Nucleus accumbens (tissue), 56 donors: Measurements from ENCODE around the gene LBR.

Experiments used
- DNase-seq, 56 donors: peaks; one replicate each; lab custom pipeline; 2025; lab: John Stamatoyannopoulos, UW

The LBR gene

GRCh38 chr1:225446981-225447615, 19.3 kb upstream of the LBR start:
- no peak for DNase-seq

- peak in 1 of 56 donors; percentile 13 for DNase-seq
Observed at GRCh38 chr1:225446595-225446960, 18.7 kb upstream of the LBR start.

DNA sequence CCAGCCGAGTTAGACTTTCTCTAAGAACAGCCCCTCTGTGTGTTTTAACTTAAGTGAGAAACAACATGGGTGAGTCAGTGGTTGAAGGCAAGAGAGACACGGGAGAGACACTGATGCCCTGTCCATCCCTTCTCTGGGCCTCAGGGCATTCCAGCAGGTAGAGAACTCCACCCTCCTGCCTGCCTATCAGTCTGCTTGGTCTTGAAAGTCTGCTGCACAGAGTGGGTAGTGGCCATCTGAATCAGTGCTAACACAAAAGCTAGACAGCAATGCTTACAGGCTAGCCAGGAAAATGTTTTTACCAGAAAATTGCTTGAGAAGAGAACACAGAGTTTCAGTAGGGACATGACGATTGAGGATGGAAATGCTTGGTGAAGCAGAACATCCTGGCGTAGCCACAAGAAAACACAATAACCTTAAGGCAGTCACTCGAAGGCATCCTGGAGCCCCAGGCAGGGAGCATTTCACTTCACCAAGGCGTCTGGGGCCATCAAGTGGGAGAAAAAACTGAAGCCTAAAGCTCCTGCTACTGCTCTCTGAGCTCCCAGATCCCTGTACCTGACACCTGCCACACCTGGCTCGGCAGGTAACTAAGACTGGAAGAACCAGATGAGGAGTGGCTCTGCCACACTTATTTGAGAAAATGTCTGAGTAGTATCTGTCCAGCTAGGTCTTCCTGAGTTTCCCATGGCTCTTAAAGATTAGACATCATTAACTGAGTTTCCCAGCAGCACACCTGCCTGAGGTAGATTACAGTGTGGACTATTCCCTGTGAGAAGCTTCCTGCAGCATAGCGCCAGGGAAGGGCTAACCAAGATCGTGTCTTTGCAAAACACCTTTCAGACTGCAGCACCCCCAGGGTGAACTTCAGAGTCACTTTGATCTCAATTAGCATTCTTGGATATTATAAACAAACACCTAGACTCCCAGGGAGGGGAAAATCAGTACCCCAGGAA, 18.1 kb upstream of the LBR start:
- no peak for DNase-seq

GRCh38 chr1:225442123-225442505, 14.3 kb upstream of the LBR start:
- no peak for DNase-seq

GRCh38 chr1:225441314-225442122, 13.7 kb upstream of the LBR start:
- no peak for DNase-seq

DNA sequence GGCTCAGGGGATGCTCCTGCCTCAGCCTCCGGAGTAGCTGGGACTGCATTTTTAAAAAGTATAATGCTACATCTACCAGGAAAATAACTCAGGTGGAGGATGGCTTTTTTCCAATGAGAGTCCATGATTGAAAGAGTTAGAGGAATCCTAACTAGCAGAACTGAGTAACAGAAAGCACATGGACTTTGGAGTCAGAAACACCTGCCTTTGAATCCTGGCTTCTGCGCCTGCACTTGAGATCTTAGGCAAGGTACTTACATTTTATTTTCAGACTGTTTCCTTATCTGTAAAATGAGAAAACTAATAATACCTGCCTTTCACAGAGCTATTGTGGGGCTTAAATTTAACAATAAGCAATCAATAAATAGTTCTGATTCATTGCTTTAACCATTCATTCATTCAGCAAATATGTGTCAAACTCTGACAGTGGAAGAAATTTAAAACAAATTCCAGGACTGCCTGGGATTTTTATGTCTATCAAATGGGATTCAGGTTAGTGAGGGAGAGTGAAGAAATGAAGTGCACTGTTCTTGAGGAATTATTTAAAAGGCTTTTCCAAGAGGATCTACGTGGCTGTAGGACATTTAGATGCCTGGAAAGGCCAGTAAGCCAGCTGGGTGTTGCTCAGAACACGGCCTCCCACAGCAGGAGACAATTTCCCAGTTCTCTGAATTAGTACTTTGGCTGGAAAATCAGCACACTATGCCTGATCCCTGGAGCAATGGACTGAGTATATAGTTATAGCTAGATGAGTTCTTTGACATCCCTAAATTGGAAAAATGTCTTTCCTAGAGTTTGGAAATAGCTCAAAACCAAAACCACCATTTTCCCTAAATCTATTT, 12.8 kb upstream of the LBR start:
- no peak for DNase-seq

DNA sequence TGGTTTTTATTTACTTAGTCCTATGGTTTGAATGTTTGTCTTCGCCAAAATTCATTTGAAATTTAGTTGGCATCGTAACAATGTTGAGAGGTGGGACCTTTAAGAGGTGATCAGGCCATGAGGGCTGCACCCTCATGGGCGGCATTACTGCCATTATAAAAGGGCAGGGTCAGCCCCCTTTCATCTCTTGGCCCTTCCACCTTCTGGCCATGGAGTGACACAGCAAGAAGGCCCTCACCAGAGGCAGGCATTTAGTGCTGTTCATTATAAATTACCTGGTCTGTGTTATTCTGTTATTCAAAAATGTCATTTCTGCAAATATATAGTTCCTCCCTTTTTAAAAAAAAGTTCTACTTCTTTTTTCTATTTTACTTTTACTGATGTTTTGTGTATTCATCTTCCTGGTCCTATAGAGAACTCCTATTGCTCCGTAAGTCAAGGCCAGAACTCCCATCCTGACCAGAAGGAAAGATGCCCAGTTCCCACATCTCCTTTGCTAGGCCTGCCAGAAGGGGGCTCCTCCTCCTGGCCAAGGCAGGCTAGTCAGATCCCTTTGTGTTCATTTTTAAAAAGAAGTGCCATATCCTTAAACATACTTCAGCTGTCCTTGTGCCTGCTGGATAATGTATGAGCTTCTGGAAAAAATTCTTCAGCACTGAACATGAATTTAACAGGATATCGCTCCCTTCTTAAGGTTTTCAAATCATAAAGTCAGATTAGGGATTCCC, 10.0 kb upstream of the LBR start:
- no peak for DNase-seq

GRCh38 chr1:225435957-225436392, 8.1 kb upstream of the LBR start:
- no peak for DNase-seq

- DNase-seq, result no peak
Observed at GRCh38 chr1:225435487-225435886, 7.6 kb upstream of the LBR start.

- DNase-seq, result no peak
Observed at GRCh38 chr1:225435076-225435475, 7.2 kb upstream of the LBR start.

DNA sequence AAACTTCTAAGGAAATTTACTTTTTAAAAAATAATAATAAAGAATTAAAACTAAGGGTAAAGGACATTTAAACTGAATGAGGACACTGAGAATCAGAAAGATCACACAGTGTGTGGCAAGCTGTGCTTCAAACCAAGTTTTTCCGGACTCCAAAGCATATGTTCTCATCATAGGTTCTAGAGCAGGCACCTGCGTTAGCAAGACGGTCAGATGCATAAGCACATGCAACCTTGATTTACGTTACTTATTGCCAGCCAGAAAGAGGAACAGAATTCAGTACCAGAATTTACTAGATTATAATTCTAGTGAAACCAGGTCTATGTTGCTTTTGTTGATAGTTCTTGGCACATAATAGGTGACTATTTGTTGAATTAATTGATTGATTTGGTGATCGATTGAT, 6.2 kb upstream of the LBR start:
- no peak for DNase-seq

DNA sequence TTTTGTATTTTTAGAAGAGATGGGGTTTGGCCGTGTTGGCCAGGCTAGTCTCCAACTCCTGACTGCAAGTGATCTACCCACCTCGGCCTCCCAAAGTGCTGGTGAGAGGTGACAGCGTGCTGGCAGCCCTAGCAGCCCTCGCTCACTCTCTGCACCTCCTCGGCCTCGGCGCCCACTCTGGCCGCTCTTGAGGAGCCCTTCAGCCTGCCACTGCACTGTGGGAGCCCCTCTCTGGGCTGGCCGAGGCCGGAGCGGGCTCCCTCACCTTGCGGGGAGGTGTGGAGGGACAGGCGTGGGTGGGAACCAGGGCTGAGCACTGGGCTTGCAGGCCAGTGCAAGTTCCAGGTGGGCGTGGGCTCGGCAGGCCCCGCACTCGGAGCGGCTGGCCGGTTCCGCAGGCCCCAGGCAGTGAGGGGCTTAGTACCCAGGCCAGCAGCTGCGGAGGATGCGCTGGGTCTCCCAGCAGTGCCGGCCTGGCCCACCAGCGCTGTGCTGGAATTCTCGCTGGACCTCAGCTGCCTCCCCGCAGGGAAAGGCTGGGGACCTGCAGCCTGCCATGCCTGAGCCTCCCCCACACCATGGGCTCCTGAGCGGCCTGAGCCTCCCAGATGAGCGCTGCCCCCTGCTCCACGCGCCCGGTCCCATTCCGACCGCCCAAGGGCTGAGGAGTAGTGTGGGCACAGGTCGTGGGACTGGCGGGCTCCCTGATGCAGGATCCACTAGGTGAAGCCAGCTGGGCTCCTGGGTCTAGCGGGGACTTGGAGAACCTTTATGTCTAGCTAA, 3.4 kb upstream of the LBR start:
- DNase-seq, result no peak

DNA sequence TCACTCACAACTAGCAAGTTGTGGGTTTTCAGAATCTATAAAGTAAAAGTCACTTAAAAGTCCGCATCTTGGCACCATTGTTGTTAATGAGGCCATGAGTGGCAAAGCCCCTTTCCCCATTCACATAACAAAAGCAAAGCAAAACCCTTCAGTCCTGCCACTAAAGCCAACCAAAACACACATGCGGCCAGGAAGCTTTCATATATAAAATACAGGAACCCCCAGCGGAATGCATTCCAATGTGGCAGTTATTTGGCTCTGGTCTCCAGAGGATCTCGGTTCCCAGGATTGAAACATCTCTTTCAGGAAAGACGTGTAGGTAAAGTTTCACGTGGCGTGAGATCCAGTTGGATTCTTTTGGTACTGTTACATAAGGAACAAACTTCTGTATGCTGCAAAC, 2.5 kb upstream of the LBR start:
- DNase-seq, result no peak

- no peak for DNase-seq
Observed at GRCh38 chr1:225428881-225429455, 1.1 kb upstream of the LBR start.

GRCh38 chr1:225428068-225428880, 436 bp upstream of the LBR start:
- DNase-seq, result peak; percentile 49 to 98 (median 92)

DNA sequence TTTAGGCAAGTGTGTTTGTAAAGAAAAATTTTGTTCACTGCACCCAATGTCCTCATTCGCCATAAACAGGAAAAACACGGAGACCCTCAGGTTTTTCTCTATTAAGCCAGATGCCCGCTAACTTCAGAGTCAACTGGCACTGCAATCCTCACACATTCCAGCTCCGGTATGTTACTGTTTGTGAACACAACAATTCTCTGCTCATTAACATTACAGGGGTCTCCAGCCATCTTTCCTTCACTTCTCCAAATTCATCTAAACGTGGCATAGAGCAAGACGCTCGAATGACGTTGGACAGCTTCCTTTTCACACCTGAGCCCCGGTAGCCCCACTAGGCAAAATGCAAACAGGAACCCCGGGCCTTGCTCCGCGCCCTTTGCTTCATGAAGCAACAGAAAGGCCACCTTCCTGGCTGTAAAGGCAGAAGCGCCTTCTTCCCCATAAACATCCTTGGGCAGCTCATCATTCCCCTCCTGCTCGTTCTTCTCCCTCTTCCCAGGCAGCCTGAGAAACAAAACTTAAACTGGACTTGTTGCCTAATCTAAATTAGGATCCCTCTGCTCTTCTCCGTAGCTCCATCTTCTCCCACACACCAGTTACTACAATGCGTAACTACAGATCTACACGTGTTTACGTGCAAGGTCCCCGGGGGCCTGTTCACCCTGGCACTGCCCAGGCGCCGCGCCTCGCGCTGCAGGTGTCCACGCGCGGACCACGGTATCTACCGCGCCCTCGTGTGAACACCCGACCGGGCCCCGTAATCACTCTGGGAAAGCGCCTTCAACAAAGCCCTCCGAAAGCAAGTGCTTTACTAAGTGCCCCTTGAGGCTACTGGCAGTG, 1.2 kb downstream of the LBR start:
- peak in 9 of 56 donors; percentile 15 to 54 (median 23) for DNase-seq
